ENCODE measurements around the gene RIPOR2.

DNA sequence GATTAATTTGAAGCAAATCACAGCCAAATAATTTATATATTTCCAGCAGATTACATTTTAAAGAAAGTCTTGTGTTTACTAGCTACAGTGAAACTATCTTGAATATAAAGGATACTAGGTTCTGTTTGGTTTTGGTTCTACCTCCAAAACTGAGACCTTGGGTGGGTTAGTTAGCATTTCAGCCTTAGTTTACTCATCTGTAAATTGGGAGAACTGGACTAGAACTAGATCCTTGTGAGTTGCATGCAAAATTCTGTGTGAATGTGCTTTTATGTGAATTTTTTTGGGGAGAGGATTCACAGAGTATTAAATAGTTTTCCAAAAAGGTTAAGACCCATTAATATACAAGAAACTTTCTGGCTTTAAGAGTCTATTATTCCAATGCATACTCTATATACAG, 156.9 kb downstream of the RIPOR2 start:
- TF ChIP-seq, protein P1, sequence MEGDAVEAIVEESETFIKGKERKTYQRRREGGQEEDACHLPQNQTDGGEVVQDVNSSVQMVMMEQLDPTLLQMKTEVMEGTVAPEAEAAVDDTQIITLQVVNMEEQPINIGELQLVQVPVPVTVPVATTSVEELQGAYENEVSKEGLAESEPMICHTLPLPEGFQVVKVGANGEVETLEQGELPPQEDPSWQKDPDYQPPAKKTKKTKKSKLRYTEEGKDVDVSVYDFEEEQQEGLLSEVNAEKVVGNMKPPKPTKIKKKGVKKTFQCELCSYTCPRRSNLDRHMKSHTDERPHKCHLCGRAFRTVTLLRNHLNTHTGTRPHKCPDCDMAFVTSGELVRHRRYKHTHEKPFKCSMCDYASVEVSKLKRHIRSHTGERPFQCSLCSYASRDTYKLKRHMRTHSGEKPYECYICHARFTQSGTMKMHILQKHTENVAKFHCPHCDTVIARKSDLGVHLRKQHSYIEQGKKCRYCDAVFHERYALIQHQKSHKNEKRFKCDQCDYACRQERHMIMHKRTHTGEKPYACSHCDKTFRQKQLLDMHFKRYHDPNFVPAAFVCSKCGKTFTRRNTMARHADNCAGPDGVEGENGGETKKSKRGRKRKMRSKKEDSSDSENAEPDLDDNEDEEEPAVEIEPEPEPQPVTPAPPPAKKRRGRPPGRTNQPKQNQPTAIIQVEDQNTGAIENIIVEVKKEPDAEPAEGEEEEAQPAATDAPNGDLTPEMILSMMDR (IDR thresholded peaks at IDR 0.05) = no peak
- no peak for TF ChIP-seq POLR2A (IDR thresholded peaks at IDR 0.05)
- no peak for TF ChIP-seq EP300 (IDR thresholded peaks at IDR 0.05)
